ENCODE results near the gene SLC7A6. TPM values are rescaled to one million over a fixed set of nuclear protein-coding genes. Genes with fewer than 3 reads are reported as not detected.
A peak's percentile ranks its signal among the peaks of the same experiment; 100 is the strongest.

Gene SLC7A6
- total and polyA plus RNA-seq, 10 of the 15 experiments (the other 5 are each of a cell fraction or from before 2014, with no cell fraction given) = 8.2 to 60.4 (median 28.6) TPM

DNA sequence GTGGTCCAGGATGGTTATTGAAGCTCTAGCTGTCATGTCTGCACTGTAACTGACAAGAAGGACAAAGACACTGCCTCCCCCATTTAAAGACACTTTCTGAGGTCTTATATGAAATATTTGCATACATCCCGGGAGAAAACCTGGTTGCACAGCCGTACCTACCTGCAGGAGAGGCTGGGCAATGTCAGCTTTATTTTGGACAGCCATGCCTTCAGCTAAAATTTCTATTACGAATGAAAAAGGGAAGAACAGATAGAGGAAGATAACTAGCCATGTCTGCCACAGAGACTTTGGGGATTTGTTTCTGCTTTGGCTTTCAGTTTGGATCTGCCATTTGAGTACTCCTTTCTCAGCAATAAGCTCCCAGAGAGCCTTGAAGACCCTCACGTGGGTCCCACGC is 19.0 kb downstream of the SLC7A6 start:
- Histone ChIP-seq H3K9ac (ENCODE audit: control insufficient read depth, insufficient read depth, low read length) (peak overlapping the region; percentile 56), H3K79me2 (ENCODE audit: control insufficient read depth, insufficient read depth, low read length) (peaks cover 58% of the 10 kb centered on the region), H3K27me3 (replicated peaks in 1 of 2; ENCODE audit: control insufficient read depth in 2 of 2, insufficient read depth in 2 of 2, low read length in 1 of 2) (no peaks in the 10 kb centered on the region), H3K36me3 (ENCODE audit: control insufficient read depth in 2 of 2, insufficient read depth in 2 of 2, low read length in 1 of 2) (peaks cover 15% of the 10 kb centered on the region in 2 experiments), H3K4me2 (ENCODE audit: control insufficient read depth, insufficient read depth) (peak overlapping the region; percentile 77), H3K4me1 (ENCODE audit: control insufficient read depth, insufficient read depth, low read length) (peaks cover 64% of the 10 kb centered on the region), H3K27ac (ENCODE audit: control insufficient read depth, insufficient read depth) (peak overlapping the region; percentile 91), H3K4me3 (peak overlapping the region; percentile 23; the same call in 1 of the 2 replicates), H2AFZ (ENCODE audit: control insufficient read depth, low read depth, low read length) (no peak overlapping the region; the same call in 1 of the 2 replicates), H3K9me3 (replicated peaks; ENCODE audit: control insufficient read depth, insufficient read depth, low read length) (no peaks in the 10 kb centered on the region), H4K20me1 (ENCODE audit: control insufficient read depth, insufficient read depth) (no peaks in the 10 kb centered on the region)
- TF ChIP-seq CEBPB (IDR thresholded peaks at IDR 0.05; ENCODE audit: borderline replicate concordance in 1 of 2, low read depth in 2 of 2, low read length in 2 of 2) (no peak), EGR1 (IDR thresholded peaks at IDR 0.05; ENCODE audit: borderline replicate concordance in 1 of 2, low read depth in 2 of 2, low read length in 2 of 2) (no peak), RUNX3 (IDR thresholded peaks at IDR 0.05; ENCODE audit: low read length) (0 out of 2 replicates have a peak, but pooled peaks have one; percentile 3), TARDBP (IDR thresholded peaks at IDR 0.05; ENCODE audit: borderline replicate concordance) (no peak), SPI1 (IDR thresholded peaks at IDR 0.05; ENCODE audit: borderline replicate concordance, insufficient read depth, low read depth, low read length) (peak; percentile 36; the same call in 1 of the 2 replicates), SP1 (IDR thresholded peaks at IDR 0.05; ENCODE audit: low read depth, low read length) (no peak)
- in situ Hi-C loops (cut with MboI) (no loop called here), intact Hi-C loops (cut with micrococcal nuclease; ENCODE audit: unreplicated experiment) (no loop called here)
- ChIA-PET SMC1A (ENCODE audit: uncharacterized antibody, unreplicated experiment) (interaction anchor here (0.8 to 16.5 kb wide), 11 partner anchors 8 to 188 kb away, joined by 3 to 253 read pairs (median 4); partner anchors contain the start of genes PRMT7, SLC7A6 and SLC7A6OS), RAD21 (ENCODE audit: unreplicated experiment) (interaction anchor here (1.0 to 4.8 kb wide), 10 partner anchors 8 to 44 kb away, joined by 3 to 97 read pairs (median 9); partner anchors contain the start of genes PRMT7, SLC7A6 and SLC7A6OS), CTCF (interaction anchor here (1.0 to 5.2 kb wide), 9 partner anchors 7 to 101 kb away, joined by 3 to 126 read pairs (median 6); partner anchors contain the start of genes PRMT7, SLC7A6 and SLC7A6OS), POLR2A (interaction anchor here (0.6 to 11.1 kb wide), 14 partner anchors 8 to 195 kb away, joined by 3 to 177 read pairs (median 4); partner anchors contain the start of gene SLC7A6)
- FAIRE-seq (no peak), ATAC-seq (no peak), DNase-seq (ENCODE audit: low read depth, low spot score) (no peak)
- no TSS peak for BruUV-seq (replicated peaks)
- 5% methylated on average over 5 of the region's 5 CpGs for WGBS (ENCODE audit: insufficient coverage, insufficient replicate concordance, low lambda C conversion rate, missing lambda C conversion rate)

Data from GM12878 (cell line).